HG03354 (cell line): ENCODE data around the gene RPL37.

Experiments used
- ATAC-seq: cut with Tn5 transposase; IDR thresholded peaks from one replicate; pipeline ENCODE4 v1.9.1; 2021; ENCODE audit warnings: mild to moderate bottlenecking; ENCODE audit not compliant: unreplicated experiment, poor library complexity, severe bottlenecking

RPL37 gene

DNA sequence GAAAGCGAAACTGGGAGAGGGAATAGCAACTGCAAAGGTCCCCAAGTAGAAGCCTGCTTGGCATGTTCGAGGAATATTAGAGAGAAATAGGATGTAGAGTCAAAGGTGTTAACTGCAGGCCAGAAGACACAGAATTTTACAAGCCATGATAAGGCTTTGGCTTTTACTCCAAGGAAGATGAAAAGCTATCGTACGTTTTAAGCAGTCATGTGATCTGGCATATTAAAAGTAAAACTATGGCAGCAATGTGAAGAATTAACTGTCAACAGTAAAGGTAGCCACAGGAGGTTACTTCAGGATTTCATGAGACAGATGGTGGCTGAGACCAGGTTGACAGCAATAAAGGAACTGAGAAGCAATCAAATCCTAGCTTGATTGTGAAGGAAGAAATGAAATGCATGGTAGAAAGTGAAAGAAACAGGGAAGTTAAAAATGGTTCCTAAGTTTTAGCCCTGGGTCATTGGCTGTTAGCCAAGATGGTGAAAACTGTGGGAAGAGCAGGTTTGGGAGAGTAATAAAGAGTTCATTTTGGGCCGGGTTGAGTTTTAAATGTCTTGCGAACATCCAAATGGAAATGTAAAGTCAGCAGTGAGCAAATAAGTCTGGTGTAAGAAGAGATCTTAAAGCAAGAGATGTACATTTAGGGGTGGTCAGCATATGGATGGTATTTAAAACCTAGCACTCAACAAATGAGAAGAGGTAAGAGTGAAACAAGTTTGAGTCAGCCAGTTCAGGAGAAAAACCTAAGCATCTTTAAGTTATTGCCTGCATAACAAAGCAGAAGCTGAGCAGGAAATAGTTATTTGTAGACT is 59.0 kb downstream of the RPL37 start:
- ATAC-seq, result no peak
